H1 (cell line): Measurements from ENCODE around the gene HCST. TPM values are rescaled to one million over a fixed set of nuclear protein-coding genes. Genes with fewer than 3 reads are reported as not detected.

Experiments
- CTCF ChIA-PET: fragments of 300-600 bp; sonication (Branson Sonifier 250); formaldehyde crosslinking; loops from one replicate; lab custom pipeline; 2021; ENCODE audit not compliant: partially characterized antibody; lab: Charles Lee
- POLR2A ChIA-PET: fragments of 300-600 bp; sonication (Branson Sonifier 250); formaldehyde crosslinking; loops from one replicate; lab custom pipeline; 2021; ENCODE audit warnings: inconsistent platforms; ENCODE audit not compliant: partially characterized antibody; lab: Charles Lee
- DNase-seq, 2 experiments: peaks; one replicate each; pipeline versions ENCODE4 v3.0.0 to v3.0.0-alpha.2; 2010 to 2022; ENCODE audit warnings: low spot score in 2 of 2, low read depth in 1 of 2, mixed read lengths in 1 of 2
- FAIRE-seq: peaks from 2 replicates; lab custom pipeline; 2011; peaks lifted over from hg19 to GRCh38; lab: Jason Lieb, UNC
- H2AFZ ChIP-seq: 2 replicates; pipeline ENCODE4 v1.8.1; 2012; ENCODE audit warnings: low read length, inconsistent platforms
- H2AK5ac ChIP-seq: 2 replicates; pipeline ENCODE4 v1.6.1; 2013; ENCODE audit warnings: low read depth, low read length
- H2BK120ac ChIP-seq: replicated peaks from 2 replicates; pipeline ENCODE3; 2013; ENCODE audit warnings: low read depth, low read length, inconsistent platforms
- H2BK12ac ChIP-seq: 2 replicates; pipeline ENCODE4 v1.6.1; 2013; ENCODE audit warnings: low read depth, low read length
- H2BK15ac ChIP-seq: 2 replicates; pipeline ENCODE4 v1.6.1; 2013; ENCODE audit warnings: low read length
- H2BK20ac ChIP-seq: 2 replicates; pipeline ENCODE4 v1.6.1; 2013; ENCODE audit warnings: low read length
- H2BK5ac ChIP-seq: 2 replicates; pipeline ENCODE4 v1.6.1; 2013; ENCODE audit warnings: low read depth, low read length
- H3K14ac ChIP-seq: 2 replicates; pipeline ENCODE4 v1.6.1; 2013; ENCODE audit warnings: inconsistent platforms; ENCODE audit not compliant: insufficient read length
- H3K18ac ChIP-seq: 2 replicates; pipeline ENCODE4 v1.6.1; 2013; ENCODE audit warnings: low read length; ENCODE audit errors: extremely low read depth
- H3K23ac ChIP-seq: 2 replicates; pipeline ENCODE4 v1.6.1; 2013; ENCODE audit warnings: inconsistent platforms; ENCODE audit not compliant: insufficient read length
- H3K23me2 ChIP-seq: 2 replicates; pipeline ENCODE4 v1.6.1; 2013; ENCODE audit warnings: low read depth, low read length
- H3K27ac ChIP-seq: 2 replicates; pipeline ENCODE4 v1.6.1; 2011; ENCODE audit warnings: low read depth, low read length, inconsistent platforms
- H3K27me3 ChIP-seq, 4 experiments: replicated peaks in 1 of 4; 1 replicate in 1 of 4; 2 replicates in 3 of 4; pipeline versions ENCODE4 v1.6.1 to v1.8.1; 2011 to 2013; ENCODE audit warnings: low read length in 3 of 4, mild to moderate bottlenecking in 3 of 4, inconsistent platforms in 2 of 4, mixed read lengths in 2 of 4, moderate library complexity in 1 of 4; ENCODE audit not compliant: control insufficient read depth in 3 of 4, insufficient read depth in 3 of 4; ENCODE audit errors: extremely low read depth in 1 of 4
- H3K36me3 ChIP-seq, 4 experiments: 2 replicates each; pipeline versions ENCODE4 v1.6.1 to v1.8.1; 2011 to 2013; ENCODE audit warnings: mild to moderate bottlenecking in 4 of 4, low read length in 3 of 4, moderate library complexity in 2 of 4, control low read depth in 1 of 4, inconsistent platforms in 1 of 4; ENCODE audit not compliant: insufficient read depth in 4 of 4, control insufficient read depth in 2 of 4
- H3K4ac ChIP-seq: replicated peaks from 2 replicates; pipeline ENCODE3; 2013; ENCODE audit warnings: low read length, low read depth, mixed read lengths, inconsistent platforms; ENCODE audit not compliant: insufficient read length
- H3K4me1 ChIP-seq, 4 experiments: replicated peaks in 1 of 4; 1 replicate in 1 of 4; 2 replicates in 3 of 4; pipeline versions ENCODE4 v1.6.1 to v1.8.1; 2011 to 2013; ENCODE audit warnings: low read length in 3 of 4, inconsistent platforms in 2 of 4, mixed read lengths in 1 of 4; ENCODE audit not compliant: insufficient read depth in 4 of 4, control insufficient read depth in 3 of 4
- H3K4me2 ChIP-seq, 2 experiments: 2 replicates each; pipeline versions ENCODE4 v1.6.1 to v1.8.1; 2011 to 2013; ENCODE audit warnings: low read depth in 2 of 2, low read length in 2 of 2, control low read depth in 1 of 2, inconsistent platforms in 1 of 2, mild to moderate bottlenecking in 1 of 2; ENCODE audit not compliant: insufficient read depth in 1 of 2
- H3K4me3 ChIP-seq, 4 experiments: fragments of 200-600, 300-600 bp in 1 of 4; sonication (generic), shearing (Covaris generic), sonication (Bioruptor Twin) in 1 of 4; 2 replicates each; pipeline versions ENCODE4 v1.5.1 to v1.8.1; 2011 to 2016; ENCODE audit warnings: low read length in 4 of 4, low read depth in 3 of 4, control low read depth in 2 of 4, inconsistent platforms in 2 of 4, mild to moderate bottlenecking in 2 of 4, mixed read lengths in 1 of 4, moderate library complexity in 1 of 4; ENCODE audit not compliant: insufficient read depth in 2 of 4; ENCODE audit errors: extremely low read depth in 1 of 4
- H3K56ac ChIP-seq: replicated peaks from 2 replicates; pipeline ENCODE3; 2013; ENCODE audit warnings: low read depth, mild to moderate bottlenecking, mixed read lengths, low read length, inconsistent platforms; ENCODE audit not compliant: insufficient read length
- H3K79me1 ChIP-seq: 2 replicates; pipeline ENCODE4 v1.6.1; 2013; ENCODE audit warnings: low read depth, low read length, control low read depth
- H3K79me2 ChIP-seq, 2 experiments: 2 replicates each; pipeline versions ENCODE4 v1.6.1 to v1.8.1; 2012 to 2013; ENCODE audit warnings: low read length in 2 of 2, mild to moderate bottlenecking in 2 of 2, inconsistent platforms in 1 of 2; ENCODE audit not compliant: insufficient read depth in 2 of 2, control insufficient read depth in 1 of 2
- H3K9ac ChIP-seq, 4 experiments: replicated peaks in 1 of 4; 1 replicate in 1 of 4; 2 replicates in 3 of 4; pipeline versions ENCODE4 v1.6.1 to v1.8.1; 2011 to 2013; ENCODE audit warnings: low read depth in 3 of 4, low read length in 3 of 4, control low read depth in 2 of 4, mild to moderate bottlenecking in 2 of 4, moderate library complexity in 2 of 4, inconsistent platforms in 1 of 4; ENCODE audit errors: extremely low read depth in 1 of 4
- H3K9me3 ChIP-seq, 2 experiments: 2 replicates each; pipeline versions ENCODE4 v1.6.1 to v1.8.1; 2012 to 2013; ENCODE audit warnings: mild to moderate bottlenecking in 2 of 2, moderate library complexity in 2 of 2, control low read depth in 1 of 2, inconsistent platforms in 1 of 2, low read depth in 1 of 2, low read length in 1 of 2, mixed read lengths in 1 of 2; ENCODE audit not compliant: insufficient read depth in 2 of 2
- H4K20me1 ChIP-seq, 2 experiments: replicated peaks in 1 of 2; 2 replicates each; pipeline versions ENCODE3 to v1.8.1; 2011 to 2013; ENCODE audit warnings: inconsistent platforms in 2 of 2, low read length in 2 of 2, mild to moderate bottlenecking in 1 of 2; ENCODE audit not compliant: insufficient read depth in 2 of 2, control insufficient read depth in 1 of 2
- H4K5ac ChIP-seq: 2 replicates; pipeline ENCODE4 v1.6.1; 2013; ENCODE audit warnings: low read length, low read depth, mixed read lengths, inconsistent platforms; ENCODE audit not compliant: insufficient read length
- H4K8ac ChIP-seq: 2 replicates; pipeline ENCODE4 v1.8.0; 2013; ENCODE audit warnings: mild to moderate bottlenecking, moderate library complexity, low read length, inconsistent platforms; ENCODE audit not compliant: insufficient read depth; ENCODE audit errors: extremely low read depth
- H4K91ac ChIP-seq: replicated peaks from 2 replicates; pipeline ENCODE3; 2013; ENCODE audit warnings: low read length, mixed read lengths, inconsistent platforms; ENCODE audit not compliant: insufficient read length
- ATF2 ChIP-seq: IDR thresholded peaks from 2 replicates; pipeline ENCODE4 v1.6.1; 2012; ENCODE audit warnings: low read length, inconsistent platforms
- CBX8 ChIP-seq: fragments of 300-800, 300-1000 bp; sonication (generic); IDR thresholded peaks from 2 replicates; pipeline ENCODE4 v1.7.1; 2016; ENCODE audit warnings: low read depth, low read length, borderline replicate concordance
- CHD1 ChIP-seq: IDR thresholded peaks from 2 replicates; pipeline ENCODE4 v1.6.1; 2012; ENCODE audit warnings: low read depth, low read length, improper control_type of control experiment
- EP300 ChIP-seq, 2 experiments: IDR thresholded peaks; 1 replicate in 1 of 2; 2 replicates in 1 of 2; pipeline ENCODE4 v1.6.1; 2011 to 2012; ENCODE audit warnings: low read depth in 2 of 2, low read length in 2 of 2, mild to moderate bottlenecking in 2 of 2, borderline replicate concordance in 1 of 2, inconsistent platforms in 1 of 2, moderate library complexity in 1 of 2
- GABPA ChIP-seq: IDR thresholded peaks from 2 replicates; pipeline ENCODE4 v1.6.1; 2011; ENCODE audit warnings: mild to moderate bottlenecking, low read length, moderate library complexity, borderline replicate concordance; ENCODE audit not compliant: insufficient read depth
- HDAC2 ChIP-seq, 2 experiments: fragments of 300-600 bp in 1 of 2; sonication (generic) in 1 of 2; IDR thresholded peaks; 2 replicates each; pipeline ENCODE4 v1.6.1; 2011 to 2012; ENCODE audit warnings: low read depth in 2 of 2, low read length in 2 of 2, mild to moderate bottlenecking in 2 of 2, moderate library complexity in 2 of 2, borderline replicate concordance in 1 of 2, inconsistent platforms in 1 of 2
- KDM5A ChIP-seq: fragments of 200-600 bp; IDR thresholded peaks from 2 replicates; pipeline ENCODE4 v1.7.1; 2012; ENCODE audit warnings: mild to moderate bottlenecking, low read length, inconsistent platforms, mixed read lengths
- POLR2A ChIP-seq, 2 experiments: IDR thresholded peaks; 1 replicate in 1 of 2; 2 replicates in 1 of 2; pipeline ENCODE4 v1.6.1; 2011; ENCODE audit warnings: low read depth in 2 of 2, low read length in 2 of 2, mild to moderate bottlenecking in 2 of 2; ENCODE audit errors: control extremely low read depth in 1 of 2
- SIRT6 ChIP-seq: IDR thresholded peaks from one replicate; pipeline ENCODE4 v1.7.1; 2012; ENCODE audit warnings: low read length, inconsistent platforms
- SIX5 ChIP-seq: IDR thresholded peaks from 2 replicates; pipeline ENCODE4 v1.6.1; 2011; ENCODE audit warnings: mild to moderate bottlenecking, low read depth, low read length
- TAF1 ChIP-seq: IDR thresholded peaks from 2 replicates; pipeline ENCODE4 v1.6.1; 2011; ENCODE audit warnings: mild to moderate bottlenecking, low read depth, low read length
- ZNF274 ChIP-seq: IDR thresholded peaks from 2 replicates; pipeline ENCODE4 v1.7.0; 2012; ENCODE audit warnings: low read length, borderline replicate concordance; ENCODE audit errors: extremely low read depth
- WGBS, 2 experiments: shearing (Covaris generic) in 1 of 2; methylation state at CpG; one replicate each; pipeline versions ENCODE4 v1.1.6 to v1.1.7; 2013 to 2015; ENCODE audit warnings: low lambda C conversion rate in 2 of 2, mixed read lengths in 2 of 2, inconsistent platforms in 1 of 2, low coverage in 1 of 2, missing lambda C conversion rate in 1 of 2; ENCODE audit not compliant: insufficient replicate concordance in 2 of 2, insufficient coverage in 1 of 2, insufficient read length in 1 of 2; ENCODE audit errors: extremely low coverage in 1 of 2, missing lambda C conversion rate in 1 of 2; 5-methylcytosine and 5-hydroxymethylcytosine counted together
- polyA plus RNA-seq, 7 experiments: library from polyadenylated mRNA; depleted of rRNA in 3 of 7; stranded (reverse) in 5 of 7; unstranded in 2 of 7; fragments of >200 nt in 5 of 7; fragments of 200-250 nt in 2 of 7; gene quantifications; 1 replicate in 5 of 7; 2 replicates in 1 of 7; 4 replicates in 1 of 7; pipeline versions ENCODE4 v1.2.1 to v1.2.3, GENCODE V29; 2011 to 2013; ENCODE audit warnings: missing spikeins in 2 of 7, mixed read lengths in 2 of 7
- total RNA-seq: library from RNA; stranded (reverse); fragmentation: NEBNext Ultra II Directional; extraction: Animal tissue kit (Norgen Biotek cat#: 25700); gene quantifications from 2 replicates; pipeline ENCODE4 v1.2.1, GENCODE V29; 2021

The HCST gene
- total and polyA plus RNA-seq, 2 of the 8 experiments (the other 6 are each of a cell fraction or from before 2014, with no cell fraction given) = 2.8 TPM; not detected in 1

- Histone ChIP-seq H2BK15ac (no peak overlapping the region), H3K27ac (no peak overlapping the region), H2AK5ac (no peak overlapping the region), H3K23me2 (peaks cover 4% of the 10 kb centered on the region; the same call in 1 of the 2 replicates), H2AFZ (no peak overlapping the region), H3K36me3 (peaks cover 15 to 59% (median 24%) of the 10 kb centered on the region in 4 experiments), H2BK5ac (no peak overlapping the region), H4K91ac (no peak overlapping the region), H3K4me2 (no peak overlapping the region), H3K4ac (no peak overlapping the region), H2BK20ac (no peak overlapping the region), H3K9ac (no peak overlapping the region), H3K18ac (no peak overlapping the region), H3K14ac (no peak overlapping the region), H3K23ac (no peak overlapping the region), H2BK120ac (no peak overlapping the region), H4K20me1 (peaks cover 2 to 3% of the 10 kb centered on the region in 2 experiments), H3K4me1 (peaks cover 0 to 5% (median 0%) of the 10 kb centered on the region in 4 experiments; a peak in 3 of 7 replicates), H4K8ac (no peak overlapping the region), H3K27me3 (no peaks in the 10 kb centered on the region), H3K79me1 (no peaks in the 10 kb centered on the region; the same call in 1 of the 2 replicates), H4K5ac (no peak overlapping the region), H3K4me3 (no peak overlapping the region), H2BK12ac (no peak overlapping the region), H3K9me3 (no peaks in the 10 kb centered on the region), H3K79me2 (peaks cover 0 to 8% of the 10 kb centered on the region in 2 experiments; a peak in 1 of 4 replicates), H3K56ac (no peak overlapping the region)
- ChIA-PET POLR2A (interaction anchor here (1.3 kb wide), 1 partner anchor 9 kb away, joined by 5 read pairs; no protein-coding TSS in a partner anchor), CTCF (interaction anchor here (0.9 to 1.2 kb wide), 5 partner anchors 37 to 275 kb away, joined by 3 to 5 read pairs (median 3); partner anchors contain the start of genes PSENEN and U2AF1L4)
- TF ChIP-seq CBX8 = no peak
- no peak for TF ChIP-seq SIRT6
- TF ChIP-seq ZNF274 = no peak
- no peak for TF ChIP-seq SIX5
- no peak for TF ChIP-seq CHD1
- no peak for TF ChIP-seq EP300 (IDR thresholded peaks at IDR 0.05; ENCODE audit: borderline replicate concordance in 1 of 2, low read depth in 2 of 2, low read length in 2 of 2)
- no peak for TF ChIP-seq HDAC2 (IDR thresholded peaks at IDR 0.05; ENCODE audit: borderline replicate concordance in 1 of 2, low read depth in 2 of 2, low read length in 2 of 2)
- no peak for TF ChIP-seq GABPA
- TF ChIP-seq POLR2A (IDR thresholded peaks at IDR 0.05; ENCODE audit: control extremely low read depth in 1 of 2, low read depth in 2 of 2, low read length in 2 of 2) = no peak
- no peak for TF ChIP-seq ATF2
- TF ChIP-seq TAF1 = no peak
- no peak for TF ChIP-seq KDM5A
- DNase-seq (no peak), FAIRE-seq (no peak)
- WGBS, 2 experiments = 98% methylated on average over 2 of the region's 2 CpGs; no CpG with 5 or more reads in 1 of the 2 experiments
These were observed 8.0 kb upstream of the HCST start for GRCh38 chr19:35894342-35894741.
